CD4-positive, alpha-beta T cell treated with Interleukin-1 beta for 1 hour (primary cell): ENCODE data around the gene PRR15.

Source experiments
- DNase-seq, 2 donors: peaks; one replicate each; pipeline ENCODE4 v3.0.0-alpha.2; 2020 to 2022

Gene PRR15

DNA sequence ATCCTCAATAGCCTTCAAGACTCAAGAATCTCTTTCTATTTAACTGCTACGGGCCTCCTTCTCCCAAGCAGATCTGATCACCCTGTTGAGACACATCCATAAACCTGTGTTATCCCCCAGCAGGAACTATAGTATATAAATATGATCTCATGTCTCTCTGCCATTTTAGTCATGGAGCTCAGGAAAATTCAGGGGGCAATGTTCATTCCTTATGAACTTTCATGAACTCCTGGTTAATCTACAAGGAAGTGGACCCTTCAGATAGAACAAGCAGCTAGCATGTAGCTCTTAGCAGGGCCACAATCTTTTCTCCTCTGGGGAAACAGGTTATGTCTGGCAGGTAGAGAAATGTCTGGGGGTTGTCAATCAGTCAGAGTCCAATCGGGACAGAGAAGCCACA lies 8.9 kb downstream of the PRR15 start:
- DNase-seq = no peak

DNA sequence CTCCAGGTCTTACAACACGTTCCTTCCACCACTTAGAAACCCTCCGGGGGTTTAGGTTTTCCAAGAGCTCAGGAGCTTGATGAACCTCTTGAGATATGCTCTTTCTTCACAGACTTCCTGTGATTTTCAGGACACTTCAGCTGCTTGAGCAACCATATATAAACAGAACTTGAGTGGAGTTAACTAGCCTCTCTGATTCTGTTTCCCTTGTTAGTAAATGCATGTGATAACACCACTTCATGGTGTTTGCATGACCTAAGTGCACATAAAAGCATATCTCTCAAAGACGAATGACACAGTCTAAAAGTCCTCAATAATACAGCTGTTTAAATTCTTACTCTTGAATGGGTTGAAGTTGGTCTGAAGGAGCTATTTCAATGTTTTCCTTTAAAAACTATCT lies 9.9 kb downstream of the PRR15 start:
- DNase-seq = no peak

- DNase-seq = no peak
Observed at GRCh38 chr7:29574659-29575058, 11.0 kb downstream of the PRR15 start.

GRCh38 chr7:29587195-29587808 lies 23.7 kb downstream of the PRR15 start:
- no peak for DNase-seq

DNA sequence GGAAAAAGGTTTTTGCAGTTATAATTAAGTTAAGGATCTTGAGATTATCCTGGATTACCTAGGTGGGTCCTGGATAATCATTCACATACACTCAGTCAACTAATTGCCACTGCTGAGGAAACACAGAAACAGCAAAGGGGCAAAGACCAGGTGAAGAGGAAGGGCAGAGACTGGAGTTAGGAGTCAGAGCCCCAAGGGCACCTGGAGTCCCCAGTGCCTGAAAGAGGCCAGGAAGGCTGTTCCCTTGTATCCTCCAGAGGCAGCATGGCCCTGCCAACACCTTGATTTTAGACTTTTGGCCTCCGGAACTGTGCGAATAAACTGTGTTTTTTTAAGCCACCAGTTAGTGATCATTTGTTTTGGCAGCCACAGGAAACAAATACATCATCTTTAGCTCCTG lies 24.6 kb downstream of the PRR15 start:
- DNase-seq = no peak

DNA sequence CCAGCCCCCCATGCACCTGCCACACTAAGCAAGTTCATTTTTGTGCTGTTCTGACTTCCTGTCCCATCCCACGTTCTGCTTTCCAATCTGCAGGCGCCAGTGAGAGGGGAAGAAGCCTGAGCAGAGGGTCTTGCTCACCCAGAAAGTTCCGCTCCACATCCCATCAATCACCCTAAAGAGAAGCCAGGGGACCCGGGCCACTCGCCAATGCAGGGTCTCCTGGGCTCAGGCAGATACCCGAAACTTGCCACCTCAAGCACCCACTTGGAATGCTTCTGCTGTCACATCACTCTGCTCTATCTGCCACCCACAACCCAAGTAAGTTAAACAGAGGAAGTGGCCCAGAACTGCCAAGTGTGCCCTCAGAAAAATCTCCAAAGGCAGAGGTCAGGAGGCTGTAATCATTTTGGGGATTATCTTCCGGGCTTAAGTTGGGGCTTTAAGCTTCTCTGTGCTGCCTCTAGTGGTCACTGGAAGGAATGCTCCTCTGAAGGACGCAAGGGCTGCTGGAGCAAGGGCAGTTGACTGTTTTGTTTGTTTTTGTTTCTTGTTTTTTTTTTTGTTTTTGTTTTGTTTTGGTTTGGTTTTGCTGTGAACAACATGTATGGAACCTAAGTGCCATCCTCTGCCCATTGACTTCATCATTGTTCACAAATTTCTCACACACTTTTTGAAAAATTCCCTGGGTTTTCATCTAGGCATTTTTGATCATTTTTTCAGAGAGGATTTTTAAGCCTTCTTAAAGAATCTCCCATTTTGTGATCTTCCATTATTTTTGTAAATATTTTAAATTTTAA lies 25.5 kb downstream of the PRR15 start:
- DNase-seq = peak in 1 of 2 donors; percentile 26

DNA sequence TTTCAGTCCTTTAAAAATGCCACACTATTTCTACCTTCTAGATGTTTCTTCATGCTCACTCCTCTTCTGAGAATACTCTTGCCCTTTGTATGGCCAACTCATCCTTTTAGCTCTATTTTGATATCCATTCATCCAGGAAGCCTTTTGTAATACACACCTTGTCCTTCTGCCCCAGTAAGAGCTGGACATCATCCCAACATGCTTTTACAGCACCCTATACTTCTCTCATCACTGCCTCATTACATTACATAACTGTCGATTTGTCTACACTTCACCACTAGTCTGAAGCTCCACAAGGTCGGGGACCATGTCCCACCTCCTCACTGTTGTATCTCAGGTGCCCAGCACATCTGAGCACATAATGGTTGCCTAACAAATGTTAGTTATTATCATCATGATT lies 29.2 kb downstream of the PRR15 start:
- no peak for DNase-seq

GRCh38 chr7:29593459-29593858 lies 29.8 kb downstream of the PRR15 start:
- no peak for DNase-seq

DNA sequence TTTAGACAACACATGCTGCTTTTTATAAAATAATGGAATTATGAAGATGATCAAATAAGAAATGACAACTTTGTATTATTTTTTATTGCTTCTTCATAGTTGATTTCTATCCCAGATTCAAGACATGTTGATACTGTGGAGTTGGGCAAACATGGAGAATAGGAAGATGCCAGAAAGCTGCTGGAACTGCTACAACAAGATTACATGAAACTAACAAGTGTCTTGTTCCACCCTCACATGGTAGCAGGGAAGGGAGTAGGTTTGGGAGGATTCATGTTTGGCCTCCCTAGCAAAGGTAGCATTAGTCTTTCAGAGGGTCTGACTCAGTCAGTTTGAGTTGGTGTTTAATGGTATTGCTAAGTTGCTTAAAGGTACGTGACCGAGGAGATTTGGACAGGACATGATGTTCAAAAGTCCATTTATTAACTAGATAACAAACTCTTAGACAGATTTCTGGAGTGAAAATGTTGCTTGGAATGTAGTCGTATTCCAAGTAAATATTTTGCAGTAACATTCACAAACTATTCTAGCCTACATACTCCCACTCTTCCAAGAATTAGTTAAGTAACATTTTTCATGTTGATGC lies 33.1 kb downstream of the PRR15 start:
- no peak for DNase-seq

- no peak for DNase-seq
Observed at GRCh38 chr7:29597266-29597665, 33.6 kb downstream of the PRR15 start.

DNA sequence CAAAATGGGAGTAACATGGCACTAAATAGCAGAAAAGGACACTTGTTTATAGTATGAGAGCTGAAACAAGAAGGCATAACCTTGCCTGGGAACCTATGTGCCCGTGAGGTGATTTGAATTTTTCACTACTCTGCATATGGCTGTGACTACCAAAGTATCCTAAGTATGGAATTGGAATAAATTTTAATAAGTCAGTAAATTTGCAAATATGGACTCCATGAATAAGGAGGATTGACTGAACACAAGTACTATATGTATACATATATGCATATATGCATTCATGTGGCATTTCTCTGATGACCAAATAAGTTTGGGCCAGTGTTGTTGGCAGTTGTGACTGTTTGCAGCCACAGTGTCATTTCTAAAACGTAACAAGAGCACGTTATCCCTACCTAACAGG lies 34.5 kb downstream of the PRR15 start:
- DNase-seq = no peak

DNA sequence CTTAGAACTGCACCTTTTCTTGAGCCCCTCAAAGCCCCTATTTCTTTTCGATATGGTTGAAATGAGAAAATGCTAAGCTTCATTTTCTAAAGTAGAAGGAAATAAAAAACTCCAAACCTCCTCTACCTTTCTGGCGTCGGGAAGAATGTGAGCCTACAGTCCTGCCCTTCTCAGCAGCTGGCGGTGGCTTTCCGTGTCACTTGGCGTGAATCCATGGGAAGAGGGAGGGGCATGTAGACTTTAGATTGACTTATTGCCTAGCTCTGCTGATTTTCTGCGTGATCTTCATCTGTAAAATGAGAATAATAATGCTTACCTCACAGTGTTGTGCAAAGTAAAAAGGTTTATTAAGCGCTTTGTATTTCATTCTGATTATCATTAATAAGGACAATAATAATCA lies 35.0 kb downstream of the PRR15 start:
- no peak for DNase-seq

GRCh38 chr7:29599026-29599425 lies 35.4 kb downstream of the PRR15 start:
- DNase-seq = no peak

DNA sequence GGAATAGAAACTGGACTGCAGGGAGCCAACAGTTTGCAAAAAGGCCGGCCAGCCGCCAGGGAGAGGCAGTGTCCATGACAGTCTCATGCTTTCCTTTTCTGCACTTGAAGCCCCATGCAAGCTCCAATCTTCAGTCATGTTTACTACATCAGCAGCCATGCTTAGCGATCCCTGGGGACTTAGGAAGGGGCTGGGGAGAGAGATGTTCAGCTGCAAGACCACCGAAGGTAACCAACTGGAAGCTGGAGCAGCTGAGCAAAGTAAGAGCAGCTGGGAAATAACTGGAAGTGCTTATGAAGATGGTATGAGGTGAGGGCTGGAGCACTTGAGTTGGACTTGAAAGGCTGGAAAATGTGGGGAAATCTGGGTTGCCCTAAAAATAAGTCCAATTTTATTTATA lies 37.0 kb downstream of the PRR15 start:
- no peak for DNase-seq

GRCh38 chr7:29604052-29604451 lies 40.4 kb downstream of the PRR15 start:
- DNase-seq = no peak

GRCh38 chr7:29604702-29605101 lies 41.1 kb downstream of the PRR15 start:
- DNase-seq = no peak

DNA sequence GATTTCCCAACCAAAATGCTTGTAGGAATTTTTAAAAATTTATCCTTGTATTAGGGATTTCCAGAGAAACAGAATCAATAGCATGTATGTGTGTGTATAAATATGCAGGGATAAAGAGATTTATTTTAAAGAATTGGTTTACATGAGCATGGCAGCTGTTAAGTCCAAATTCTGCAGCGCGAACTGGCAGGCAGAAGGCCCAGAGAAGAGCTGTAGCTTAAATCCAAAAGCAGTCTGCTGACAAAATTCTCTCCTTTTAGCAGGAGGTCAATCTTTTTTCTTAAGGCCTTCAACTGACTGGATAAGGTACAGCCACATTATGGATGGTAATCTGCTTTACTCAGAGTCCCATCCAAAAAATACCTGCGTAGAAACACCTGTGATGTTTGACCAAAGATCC lies 42.0 kb downstream of the PRR15 start:
- DNase-seq = no peak

GRCh38 chr7:29606287-29606721 lies 42.7 kb downstream of the PRR15 start:
- DNase-seq = no peak

GRCh38 chr7:29606830-29607229 lies 43.2 kb downstream of the PRR15 start:
- DNase-seq = no peak

DNA sequence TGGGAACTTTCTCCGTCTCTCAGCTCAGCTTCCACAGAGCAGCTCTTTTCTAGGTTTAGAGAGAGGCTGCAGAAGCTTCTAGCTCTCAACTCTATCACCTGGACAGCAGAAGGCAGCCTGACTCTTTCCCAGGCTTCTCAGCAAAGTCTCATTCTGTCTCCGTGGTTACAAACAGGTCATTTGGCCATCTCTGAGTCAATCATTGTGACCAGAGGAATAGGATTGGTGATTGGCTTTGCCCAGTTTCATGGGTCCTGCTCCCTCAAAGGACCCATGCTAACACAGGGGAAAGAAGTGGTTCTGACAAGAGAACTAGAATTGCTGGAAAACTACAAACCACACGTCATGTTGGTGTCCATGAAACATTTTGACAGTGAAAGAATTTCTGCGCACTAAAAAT lies 43.6 kb downstream of the PRR15 start:
- DNase-seq = no peak

- no peak for DNase-seq
Observed at GRCh38 chr7:29607889-29608288, 44.3 kb downstream of the PRR15 start.

GRCh38 chr7:29609162-29610037 lies 45.8 kb downstream of the PRR15 start:
- no peak for DNase-seq

DNA sequence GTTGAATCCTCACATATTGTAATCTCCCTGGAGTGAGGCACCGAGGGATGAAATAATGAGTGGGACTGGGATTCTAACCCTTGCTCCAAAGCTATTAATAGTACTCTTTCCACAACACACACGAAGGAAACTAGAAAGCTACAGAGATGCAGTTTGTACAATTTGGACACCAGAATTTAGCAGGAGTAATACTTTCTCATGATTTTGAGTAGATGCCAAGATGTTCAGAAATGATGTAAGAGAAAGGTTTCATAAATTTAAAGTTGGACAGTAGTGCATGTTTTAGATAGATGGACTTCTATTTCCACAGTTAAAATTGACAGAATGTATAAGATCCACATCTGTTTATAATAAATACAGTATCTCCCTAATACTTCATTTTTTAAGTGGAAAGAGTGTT lies 46.5 kb downstream of the PRR15 start:
- no peak for DNase-seq
